HG03575 (cell line): ENCODE measurements around the gene VKORC1L1.
"Not testable (repeated sequence)": the region's sequence is repeated elsewhere in the genome, so short reads cannot be mapped to it uniquely, and the experiment has no call there.

Source experiments
- ATAC-seq: cut with Tn5 transposase; IDR thresholded peaks from one replicate; pipeline ENCODE4 v1.9.1; 2021; ENCODE audit not compliant: unreplicated experiment, insufficient number of reproducible peaks, low FRiP score; ENCODE audit errors: extremely low read depth

VKORC1L1 gene

DNA sequence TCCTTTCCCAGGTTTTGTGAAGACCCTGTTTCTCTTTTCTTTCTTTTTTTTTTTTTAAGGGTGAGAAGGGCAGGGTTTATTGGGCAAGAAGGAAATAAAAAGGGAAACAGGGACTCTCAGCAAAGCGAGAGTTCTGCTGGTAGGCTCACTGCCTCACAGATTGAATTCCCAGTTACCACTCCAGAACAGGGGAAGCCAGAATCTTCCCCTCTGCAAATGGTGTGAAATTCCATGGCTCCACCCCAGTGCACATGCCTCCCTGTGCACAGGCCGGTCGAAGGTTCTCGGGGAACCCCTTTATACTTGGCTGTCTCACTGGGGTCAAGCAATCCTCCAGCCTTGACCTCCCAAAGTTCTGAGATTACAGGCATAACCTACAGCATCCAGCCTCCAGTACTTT is 119.7 kb downstream of the VKORC1L1 start:
- ATAC-seq: no peak

GRCh38 chr7:65994984-65995383 is 122.1 kb downstream of the VKORC1L1 start:
- ATAC-seq: not testable (repeated sequence)

GRCh38 chr7:66000823-66001417 is 128.0 kb downstream of the VKORC1L1 start:
- not testable (repeated sequence) for ATAC-seq

GRCh38 chr7:66005115-66005671 is 132.3 kb downstream of the VKORC1L1 start:
- ATAC-seq: not testable (repeated sequence)

DNA sequence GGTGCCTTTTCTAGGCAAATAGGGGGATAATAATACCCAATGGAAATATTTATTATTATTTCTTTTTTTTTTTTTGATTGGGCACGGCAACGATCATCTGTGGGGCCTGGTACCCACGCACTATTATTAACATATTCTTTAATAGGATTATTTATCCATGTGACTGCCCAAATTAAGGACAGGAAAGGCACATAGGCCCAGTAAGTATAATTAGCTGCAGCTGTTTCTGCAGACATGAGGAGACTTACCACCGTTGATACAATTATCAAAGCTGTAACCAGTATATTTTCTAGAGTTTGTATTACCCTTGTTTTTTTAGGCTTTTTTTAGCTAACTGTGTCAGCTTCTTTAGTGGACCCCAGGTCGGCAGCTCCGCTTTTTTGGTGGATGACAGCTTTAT is 134.4 kb downstream of the VKORC1L1 start:
- no peak for ATAC-seq
